T-helper 22 cell (primary cell): ENCODE data around the gene KDM4F.
"Not testable (repeated sequence)": the region's sequence is repeated elsewhere in the genome, so short reads cannot be mapped to it uniquely, and the experiment has no call there.

Experiments used
- DNase-seq: peaks from one replicate; pipeline ENCODE4 v3.0.0-alpha.2; 2020; ENCODE audit warnings: low read depth

Gene KDM4F

DNA sequence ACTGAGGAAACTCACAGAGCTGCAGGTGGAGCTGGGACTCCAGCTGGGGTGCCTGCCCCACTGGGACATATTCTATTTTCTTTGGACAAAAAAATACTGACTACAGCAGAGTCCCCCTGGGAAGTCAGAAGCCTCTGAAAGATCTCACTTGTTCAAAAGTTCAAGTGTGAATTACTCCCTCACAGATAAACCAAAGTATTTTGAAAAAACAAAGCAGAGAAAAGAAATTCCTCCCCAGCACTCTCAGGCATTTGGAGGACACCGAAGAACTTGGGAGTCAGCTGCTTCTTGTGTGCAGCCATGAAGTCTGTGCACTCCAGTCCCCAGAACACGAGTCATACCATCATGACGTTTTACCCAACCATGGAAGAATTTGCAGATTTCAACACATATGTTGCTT lies at the start of gene KDM4F:
Gene KDM4F (plus strand): TSS at position 301 of the 400 bp plus-strand sequence.
- not testable (repeated sequence) for DNase-seq

- no peak for DNase-seq
These were observed 45.5 kb upstream of the KDM4F start for GRCh38 chr11:95003716-95004115.

DNA sequence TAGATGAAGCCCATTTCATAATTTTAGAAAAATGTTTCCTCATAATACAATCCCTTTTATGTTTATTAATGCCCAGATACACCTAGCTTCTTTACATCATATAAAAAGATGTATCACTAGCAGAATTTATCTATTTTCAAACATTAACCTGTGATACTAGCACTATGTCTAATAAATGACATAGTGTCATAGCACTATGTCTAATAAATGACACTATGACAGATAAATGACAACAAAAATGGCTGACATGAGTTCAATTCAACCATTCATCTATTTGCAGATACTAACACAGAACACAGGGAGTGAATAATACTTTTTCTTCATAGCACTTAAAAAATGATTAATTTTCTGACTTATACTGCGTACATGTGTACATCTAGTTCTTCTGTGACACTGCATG lies 43.6 kb upstream of the KDM4F start:
- no peak for DNase-seq

- DNase-seq = no peak
These were observed 37.8 kb upstream of the KDM4F start for GRCh38 chr11:95011376-95011775.

DNA sequence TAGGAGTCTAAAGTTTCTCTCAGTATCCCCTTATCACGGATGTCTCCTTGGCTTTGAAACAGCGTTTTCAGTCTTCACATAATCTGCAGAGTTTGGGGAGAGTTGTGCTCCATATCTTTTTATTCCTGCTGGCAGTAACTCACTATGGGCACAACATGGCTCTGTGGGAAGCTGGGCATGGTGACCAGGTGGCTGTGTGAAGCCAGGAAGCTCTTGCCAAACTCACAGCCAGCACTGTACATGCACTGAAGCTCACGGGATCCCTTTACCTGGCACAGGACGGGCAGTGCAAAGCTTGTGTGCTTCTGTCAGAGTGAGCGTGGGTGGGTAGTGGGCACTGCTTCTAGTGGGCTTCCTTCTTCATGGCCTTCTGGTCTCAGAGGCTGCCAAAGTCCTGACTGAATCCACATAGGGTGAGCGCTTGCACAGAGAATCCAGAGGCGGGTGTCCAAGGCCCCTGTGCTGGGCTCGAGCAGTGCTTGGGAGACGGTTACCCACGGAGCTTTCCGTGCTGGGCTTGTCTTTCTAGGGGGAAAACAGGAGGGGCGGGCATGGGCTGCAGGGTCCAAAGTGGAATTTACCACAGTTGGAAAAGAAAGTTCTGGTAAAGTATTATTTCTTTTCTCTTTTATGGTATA lies 34.9 kb upstream of the KDM4F start:
- DNase-seq = no peak

GRCh38 chr11:95016139-95016538 lies 33.1 kb upstream of the KDM4F start:
- no peak for DNase-seq

DNA sequence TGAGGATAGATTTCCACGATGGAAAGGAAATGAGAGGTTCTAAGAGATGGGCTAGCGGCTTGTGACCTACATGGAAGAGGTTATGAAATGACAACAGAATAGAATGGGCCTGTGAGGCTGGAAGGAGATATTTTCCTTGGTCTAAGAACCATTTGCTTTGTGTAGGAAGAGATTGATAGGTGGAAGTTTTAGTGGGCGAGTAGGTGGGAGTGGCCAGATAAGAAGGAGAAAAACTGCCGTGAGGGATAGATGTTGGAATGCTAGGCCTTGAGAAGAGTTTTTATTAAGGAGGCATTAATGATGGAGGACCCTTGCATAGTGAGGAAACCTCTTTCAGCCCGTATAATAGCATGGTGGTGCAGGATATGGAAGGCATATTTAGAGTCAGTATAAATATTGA lies 27.8 kb upstream of the KDM4F start:
- not testable (repeated sequence) for DNase-seq

- no peak for DNase-seq
These were observed 24.3 kb upstream of the KDM4F start, which contains the start of gene KDM4E for GRCh38 chr11:95024958-95025357. Gene KDM4E, plus strand, starts transcription at chr11:95025258. Its CDS starts 300 bp downstream, at chr11:95025558.

GRCh38 chr11:95025594-95025993 lies 23.6 kb upstream of the KDM4F start:
- not testable (repeated sequence) for DNase-seq

DNA sequence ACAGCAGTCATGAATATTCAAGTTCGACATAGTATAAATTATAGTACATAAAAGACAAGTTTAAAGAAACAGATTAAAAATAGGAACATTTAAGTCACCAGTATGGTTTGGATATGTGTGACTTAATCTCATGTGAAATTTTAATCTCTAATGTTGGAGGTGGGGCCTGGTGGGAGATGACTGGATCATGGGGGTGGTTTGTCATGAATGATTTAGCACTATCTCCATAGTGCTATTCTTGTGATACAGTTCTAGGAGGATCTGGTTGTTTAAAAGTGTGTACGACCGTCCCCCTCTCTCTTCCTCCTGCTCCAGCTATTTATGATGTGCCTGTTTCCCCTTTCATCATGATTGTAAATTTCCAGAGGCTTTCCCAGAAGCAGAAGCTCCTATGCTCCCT lies 20.9 kb upstream of the KDM4F start:
- no peak for DNase-seq

- no peak for DNase-seq
These were observed 16.2 kb upstream of the KDM4F start for GRCh38 chr11:95033051-95033450.

GRCh38 chr11:95035316-95035715 lies 13.9 kb upstream of the KDM4F start:
- no peak for DNase-seq

- not testable (repeated sequence) for DNase-seq
These were observed 11.7 kb upstream of the KDM4F start for GRCh38 chr11:95037356-95038035.

DNA sequence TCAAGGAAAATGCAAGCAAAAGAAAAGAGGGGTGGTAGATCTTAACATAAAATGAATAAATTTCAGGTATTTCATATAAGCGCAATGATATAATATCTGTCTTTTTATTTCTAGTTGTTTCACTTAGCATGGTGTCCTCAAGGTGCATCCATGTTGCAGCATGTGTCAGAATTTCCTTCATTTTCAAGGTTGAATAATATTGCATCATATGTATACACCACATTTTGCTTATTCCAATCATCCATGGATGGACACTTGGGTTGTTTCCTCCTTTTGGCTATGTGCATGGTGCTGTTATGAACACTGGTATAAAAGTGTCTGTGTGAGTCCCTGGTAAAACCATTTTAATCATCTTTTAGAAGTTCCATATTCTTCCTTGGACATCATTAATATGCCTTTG lies 7.0 kb upstream of the KDM4F start:
- DNase-seq = no peak

- no peak for DNase-seq
These were observed 6.3 kb upstream of the KDM4F start for GRCh38 chr11:95042906-95043305.

GRCh38 chr11:95044010-95044409 lies 5.2 kb upstream of the KDM4F start:
- no peak for DNase-seq

GRCh38 chr11:95045812-95046211 lies 3.4 kb upstream of the KDM4F start:
- no peak for DNase-seq

- DNase-seq = no peak
These were observed 1.5 kb downstream of the KDM4F start for GRCh38 chr11:95050595-95051202.

- no peak for DNase-seq
These were observed 5.1 kb downstream of the KDM4F start for GRCh38 chr11:95054356-95054755.

DNA sequence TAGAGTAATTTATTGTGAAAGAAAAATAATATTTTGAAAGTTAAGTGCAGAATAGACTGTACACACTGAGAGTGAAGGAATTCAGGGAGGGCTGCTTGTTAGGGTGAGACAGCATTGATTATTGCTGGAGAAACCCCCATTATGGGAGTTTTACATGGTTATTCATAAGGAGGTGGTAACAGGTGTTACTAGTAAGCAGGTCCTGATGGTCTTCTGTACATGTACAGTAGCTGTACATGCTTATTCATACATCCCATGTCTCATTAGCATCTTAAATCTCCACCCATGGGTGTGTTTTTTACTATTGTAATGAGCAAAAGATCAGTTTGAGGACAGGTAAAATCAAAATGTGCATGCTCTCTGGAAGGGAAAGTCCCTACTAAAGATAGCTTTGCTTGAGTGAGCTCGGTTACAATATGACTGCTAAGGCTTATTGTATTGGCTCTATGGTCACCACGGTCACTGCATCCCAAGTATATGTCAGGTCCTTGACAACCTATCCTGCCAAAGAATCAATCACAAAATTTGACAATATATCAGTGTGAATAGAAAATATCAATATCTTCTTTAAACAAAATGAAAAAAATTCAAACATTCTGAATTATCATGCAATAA lies 6.2 kb downstream of the KDM4F start:
- no peak for DNase-seq

- DNase-seq = no peak
These were observed 8.7 kb downstream of the KDM4F start for GRCh38 chr11:95057959-95058358.

- DNase-seq = no peak
These were observed 9.4 kb downstream of the KDM4F start for GRCh38 chr11:95058621-95059020.

- DNase-seq = no peak
These were observed 9.8 kb downstream of the KDM4F start for GRCh38 chr11:95059046-95059445.
